Measurements from ENCODE around the gene PAGE1. TPM values are rescaled to one million over a fixed set of nuclear protein-coding genes. Genes with fewer than 3 reads are reported as not detected.
"Not testable (repeated sequence)": the region's sequence is repeated elsewhere in the genome, so short reads cannot be mapped to it uniquely, and the experiment has no call there.

PAGE1 gene
- total RNA-seq, 1 experiment from 2014 or later, result not detected

DNA sequence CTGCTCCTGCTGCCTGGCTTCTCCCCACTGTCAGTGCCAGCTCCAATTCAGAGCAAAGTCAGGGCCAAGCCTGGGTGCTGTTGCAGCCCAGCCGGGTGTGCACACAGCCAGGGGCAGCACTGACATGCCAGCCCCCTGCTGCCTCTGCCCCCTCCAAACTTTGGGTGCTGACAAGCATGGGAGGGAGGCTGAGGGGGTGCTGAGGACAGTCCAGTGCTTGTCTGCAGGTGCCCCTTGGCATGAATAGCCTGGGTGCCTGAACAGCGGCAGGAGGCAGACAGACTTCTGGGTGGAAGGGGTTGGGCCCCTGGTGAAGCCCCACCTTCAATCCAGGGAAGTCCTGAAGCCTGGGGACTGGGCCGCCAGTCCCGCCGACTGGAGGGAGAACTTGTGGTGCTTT, 31.2 kb upstream of the PAGE1 start:
- no peaks in the 10 kb centered on the region for H3F3A ChIP-seq (ENCODE audit: insufficient read depth, low read depth)
- H2AFZ ChIP-seq, result no peak overlapping the region
- H3K27ac ChIP-seq, result no peak overlapping the region
- H3K4me1 ChIP-seq (replicated peaks; ENCODE audit: insufficient read depth), result no peaks in the 10 kb centered on the region
- no peak for TF ChIP-seq EZH2 (IDR thresholded peaks at IDR 0.05; ENCODE audit: low read depth)
- TF ChIP-seq, protein P1, sequence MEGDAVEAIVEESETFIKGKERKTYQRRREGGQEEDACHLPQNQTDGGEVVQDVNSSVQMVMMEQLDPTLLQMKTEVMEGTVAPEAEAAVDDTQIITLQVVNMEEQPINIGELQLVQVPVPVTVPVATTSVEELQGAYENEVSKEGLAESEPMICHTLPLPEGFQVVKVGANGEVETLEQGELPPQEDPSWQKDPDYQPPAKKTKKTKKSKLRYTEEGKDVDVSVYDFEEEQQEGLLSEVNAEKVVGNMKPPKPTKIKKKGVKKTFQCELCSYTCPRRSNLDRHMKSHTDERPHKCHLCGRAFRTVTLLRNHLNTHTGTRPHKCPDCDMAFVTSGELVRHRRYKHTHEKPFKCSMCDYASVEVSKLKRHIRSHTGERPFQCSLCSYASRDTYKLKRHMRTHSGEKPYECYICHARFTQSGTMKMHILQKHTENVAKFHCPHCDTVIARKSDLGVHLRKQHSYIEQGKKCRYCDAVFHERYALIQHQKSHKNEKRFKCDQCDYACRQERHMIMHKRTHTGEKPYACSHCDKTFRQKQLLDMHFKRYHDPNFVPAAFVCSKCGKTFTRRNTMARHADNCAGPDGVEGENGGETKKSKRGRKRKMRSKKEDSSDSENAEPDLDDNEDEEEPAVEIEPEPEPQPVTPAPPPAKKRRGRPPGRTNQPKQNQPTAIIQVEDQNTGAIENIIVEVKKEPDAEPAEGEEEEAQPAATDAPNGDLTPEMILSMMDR (conservative IDR thresholded peaks at IDR 0.05), result no peak
- H3K9me2 ChIP-seq (ENCODE audit: insufficient read depth), result no peaks in the 10 kb centered on the region
- intact Hi-C loops (cut with micrococcal nuclease; ENCODE audit: unreplicated experiment), result no loop called here
- H4K20me1 ChIP-seq (ENCODE audit: insufficient read depth), result no peaks in the 10 kb centered on the region
- H3K4me2 ChIP-seq, result no peak overlapping the region
- H3K79me2 ChIP-seq (ENCODE audit: low read depth), result no peaks in the 10 kb centered on the region
- no peak for DNase-seq
- ChIA-PET POLR2A (ENCODE audit: unreplicated experiment) (no interaction called here), CTCF (no interaction called here)
- no peaks in the 10 kb centered on the region for H3K9me3 ChIP-seq (ENCODE audit: insufficient read depth, low read depth)
- no peaks in the 10 kb centered on the region for H3K36me3 ChIP-seq (ENCODE audit: low read depth)
- BruUV-seq (replicated peaks), result no TSS peak
- H3K4me3 ChIP-seq, result no peak overlapping the region
- no peaks in the 10 kb centered on the region for H3K27me3 ChIP-seq (ENCODE audit: insufficient read depth, low read depth)

DNA sequence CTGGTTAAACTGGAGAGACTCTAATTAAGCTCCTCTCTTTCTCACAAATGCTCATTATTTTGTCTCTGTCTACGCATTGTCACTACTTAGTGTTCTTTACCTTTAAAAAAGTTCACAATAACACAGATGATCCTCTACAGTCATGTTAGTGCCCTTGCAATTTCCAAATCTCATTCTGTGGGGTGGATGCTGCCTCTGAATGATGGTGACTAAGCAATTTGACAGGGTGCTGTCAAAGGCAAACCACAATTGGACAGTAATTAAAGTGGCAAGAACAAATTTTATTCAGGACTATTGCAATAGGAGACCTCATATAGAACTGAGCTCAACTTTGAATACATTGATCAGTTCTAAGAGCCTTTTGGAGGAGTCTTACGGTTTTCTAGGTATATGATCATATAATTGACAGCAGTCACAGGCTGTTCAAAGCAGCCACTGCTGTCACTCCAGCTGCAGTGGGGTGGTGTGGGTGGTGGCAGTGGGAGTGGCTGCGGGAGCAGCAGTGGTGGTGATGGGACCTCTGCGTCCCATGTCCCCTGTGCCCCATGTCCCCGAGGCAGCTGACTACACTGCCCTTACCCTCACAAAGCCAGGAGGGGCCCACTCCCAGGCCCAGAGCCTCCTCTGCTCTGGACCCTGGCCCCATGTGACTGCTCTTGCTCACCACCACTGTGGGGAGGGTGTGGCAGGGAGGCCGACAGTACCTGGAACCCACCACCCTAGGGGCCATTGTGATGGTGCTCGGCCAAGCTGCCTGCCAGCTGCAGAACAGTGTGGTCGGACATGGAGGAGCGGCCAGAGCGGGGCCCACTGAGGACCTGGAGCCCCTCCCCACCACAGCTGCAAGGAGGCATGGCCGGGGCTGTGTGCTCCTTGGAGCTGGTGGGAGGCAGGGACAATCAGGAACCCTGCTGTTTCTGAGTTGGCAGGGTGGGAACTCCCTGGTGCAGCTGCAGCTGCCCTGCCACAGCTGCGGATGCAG, 30.4 kb upstream of the PAGE1 start:
- Histone ChIP-seq H2AFZ (no peak overlapping the region), H3K4me1 (replicated peaks; ENCODE audit: insufficient read depth) (no peaks in the 10 kb centered on the region), H3K79me2 (ENCODE audit: low read depth) (no peaks in the 10 kb centered on the region), H3K36me3 (ENCODE audit: low read depth) (no peaks in the 10 kb centered on the region), H3K9me3 (ENCODE audit: insufficient read depth, low read depth) (no peaks in the 10 kb centered on the region), H3K9me2 (ENCODE audit: insufficient read depth) (no peaks in the 10 kb centered on the region), H3K27ac (no peak overlapping the region), H3K4me3 (no peak overlapping the region), H3K4me2 (no peak overlapping the region), H3F3A (ENCODE audit: insufficient read depth, low read depth) (no peaks in the 10 kb centered on the region), H4K20me1 (ENCODE audit: insufficient read depth) (no peaks in the 10 kb centered on the region), H3K27me3 (ENCODE audit: insufficient read depth, low read depth) (no peaks in the 10 kb centered on the region)
- TF ChIP-seq, protein P1 (conservative IDR thresholded peaks at IDR 0.05), result no peak
- no peak for TF ChIP-seq EZH2 (IDR thresholded peaks at IDR 0.05; ENCODE audit: low read depth)
- no peak for DNase-seq
- BruUV-seq (replicated peaks), result no TSS peak
- intact Hi-C loops (cut with micrococcal nuclease; ENCODE audit: unreplicated experiment), result no loop called here
- ChIA-PET CTCF (no interaction called here), POLR2A (ENCODE audit: unreplicated experiment) (no interaction called here)

DNA sequence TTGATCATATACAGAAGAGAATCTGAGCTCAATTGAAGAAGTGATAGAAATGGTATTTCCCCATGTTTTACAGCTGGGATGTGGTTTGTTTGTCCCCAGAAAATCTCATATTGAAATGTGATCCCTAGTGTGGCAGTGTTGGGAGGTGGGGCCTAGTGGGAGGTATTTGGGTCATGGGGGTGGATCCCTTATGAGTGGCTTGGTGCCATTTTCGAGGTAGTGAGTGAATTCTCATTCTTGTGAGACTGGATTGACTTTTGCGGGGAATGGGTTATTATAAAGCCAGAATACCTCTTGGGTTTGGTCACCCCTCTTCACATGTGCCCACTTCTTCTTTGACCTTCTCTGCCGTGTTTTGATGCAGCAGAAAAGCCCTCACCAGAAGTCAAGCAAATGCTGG, 29.6 kb upstream of the PAGE1 start:
- Histone ChIP-seq H3F3A (ENCODE audit: insufficient read depth, low read depth) (no peaks in the 10 kb centered on the region), H3K9me2 (ENCODE audit: insufficient read depth) (no peaks in the 10 kb centered on the region), H3K27ac (no peak overlapping the region), H3K36me3 (ENCODE audit: low read depth) (no peaks in the 10 kb centered on the region), H4K20me1 (ENCODE audit: insufficient read depth) (no peaks in the 10 kb centered on the region), H3K4me2 (no peak overlapping the region), H3K27me3 (ENCODE audit: insufficient read depth, low read depth) (no peaks in the 10 kb centered on the region), H3K4me1 (replicated peaks; ENCODE audit: insufficient read depth) (no peaks in the 10 kb centered on the region), H2AFZ (no peak overlapping the region), H3K9me3 (ENCODE audit: insufficient read depth, low read depth) (no peaks in the 10 kb centered on the region), H3K79me2 (ENCODE audit: low read depth) (no peaks in the 10 kb centered on the region), H3K4me3 (no peak overlapping the region)
- no peak for DNase-seq
- ChIA-PET CTCF (no interaction called here), POLR2A (ENCODE audit: unreplicated experiment) (no interaction called here)
- intact Hi-C loops (cut with micrococcal nuclease; ENCODE audit: unreplicated experiment), result no loop called here
- no peak for TF ChIP-seq EZH2 (IDR thresholded peaks at IDR 0.05; ENCODE audit: low read depth)
- TF ChIP-seq, protein P1 (conservative IDR thresholded peaks at IDR 0.05), result no peak
- BruUV-seq (replicated peaks), result no TSS peak

DNA sequence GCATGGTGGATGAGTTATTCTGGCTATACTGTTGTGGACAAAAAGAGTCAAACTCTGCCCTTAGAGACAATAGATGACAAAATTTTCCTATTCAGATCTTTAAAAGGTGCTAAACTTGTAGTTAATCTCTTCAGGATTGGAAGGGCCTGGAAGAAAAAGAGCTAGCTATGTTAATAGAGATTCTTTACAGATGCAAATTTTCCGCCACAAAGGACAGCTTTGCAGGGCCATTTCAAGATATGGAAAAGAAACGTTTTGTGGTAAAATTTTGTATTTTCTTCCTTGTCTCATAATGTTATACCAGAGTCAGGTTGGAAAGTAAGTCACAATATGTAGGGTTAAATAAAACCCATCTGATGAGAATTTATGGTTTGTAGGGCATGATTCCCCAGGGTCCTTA, 24.3 kb upstream of the PAGE1 start:
- H3K9me2 ChIP-seq (ENCODE audit: insufficient read depth); H3K4me2 ChIP-seq; DNase-seq; H3K79me2 ChIP-seq (ENCODE audit: low read depth); H3K4me1 ChIP-seq (replicated peaks; ENCODE audit: insufficient read depth); H2AFZ ChIP-seq; H3K27me3 ChIP-seq (ENCODE audit: insufficient read depth, low read depth); POLR2A ChIA-PET (ENCODE audit: unreplicated experiment); H4K20me1 ChIP-seq (ENCODE audit: insufficient read depth); H3K27ac ChIP-seq; H3K36me3 ChIP-seq (ENCODE audit: low read depth); CTCF ChIA-PET; intact Hi-C loops (cut with micrococcal nuclease; ENCODE audit: unreplicated experiment); H3F3A ChIP-seq (ENCODE audit: insufficient read depth, low read depth); H3K4me3 ChIP-seq; H3K9me3 ChIP-seq (ENCODE audit: insufficient read depth, low read depth); BruUV-seq (replicated peaks): not testable (repeated sequence)

Measured in PC-9 (cell line).